B cell (primary cell): ENCODE data around the gene IMMP2L.

Experiments
- CTCF ChIP-seq: fragments of 200-600 bp; IDR thresholded peaks from one replicate; pipeline ENCODE4 v1.8.0; 2022; ENCODE audit warnings: antibody characterized with exemption, mild to moderate bottlenecking
- EZH2 ChIP-seq: IDR thresholded peaks from 2 replicates; pipeline ENCODE4 v1.6.1; 2012; ENCODE audit warnings: borderline replicate concordance, low read depth, mild to moderate bottlenecking, moderate library complexity, low read length; ENCODE audit not compliant: insufficient read depth, poor library complexity, severe bottlenecking

GRCh38 chr7:111138193-111138569, 424.1 kb downstream of the IMMP2L start:
- TF ChIP-seq CTCF (no peak), EZH2 (no peak)
